A549 treated with AZD2906 at 1 μM for 4 hours (cell line): ENCODE measurements around the gene RCBTB2. TPM values are rescaled to one million over a fixed set of nuclear protein-coding genes. Genes with fewer than 3 reads are reported as not detected.

Experiments used
- total RNA-seq: library from RNA; stranded (reverse); fragments of 200-300 nt; extraction: Qiagen RNA extraction; gene quantifications from 5 replicates; pipeline ENCODE4 v1.2.3, GENCODE V29; 2022

RCBTB2 gene
- total RNA-seq, result 1.0 to 1.3 TPM (median 1.1 TPM) in 5 replicates

DNA sequence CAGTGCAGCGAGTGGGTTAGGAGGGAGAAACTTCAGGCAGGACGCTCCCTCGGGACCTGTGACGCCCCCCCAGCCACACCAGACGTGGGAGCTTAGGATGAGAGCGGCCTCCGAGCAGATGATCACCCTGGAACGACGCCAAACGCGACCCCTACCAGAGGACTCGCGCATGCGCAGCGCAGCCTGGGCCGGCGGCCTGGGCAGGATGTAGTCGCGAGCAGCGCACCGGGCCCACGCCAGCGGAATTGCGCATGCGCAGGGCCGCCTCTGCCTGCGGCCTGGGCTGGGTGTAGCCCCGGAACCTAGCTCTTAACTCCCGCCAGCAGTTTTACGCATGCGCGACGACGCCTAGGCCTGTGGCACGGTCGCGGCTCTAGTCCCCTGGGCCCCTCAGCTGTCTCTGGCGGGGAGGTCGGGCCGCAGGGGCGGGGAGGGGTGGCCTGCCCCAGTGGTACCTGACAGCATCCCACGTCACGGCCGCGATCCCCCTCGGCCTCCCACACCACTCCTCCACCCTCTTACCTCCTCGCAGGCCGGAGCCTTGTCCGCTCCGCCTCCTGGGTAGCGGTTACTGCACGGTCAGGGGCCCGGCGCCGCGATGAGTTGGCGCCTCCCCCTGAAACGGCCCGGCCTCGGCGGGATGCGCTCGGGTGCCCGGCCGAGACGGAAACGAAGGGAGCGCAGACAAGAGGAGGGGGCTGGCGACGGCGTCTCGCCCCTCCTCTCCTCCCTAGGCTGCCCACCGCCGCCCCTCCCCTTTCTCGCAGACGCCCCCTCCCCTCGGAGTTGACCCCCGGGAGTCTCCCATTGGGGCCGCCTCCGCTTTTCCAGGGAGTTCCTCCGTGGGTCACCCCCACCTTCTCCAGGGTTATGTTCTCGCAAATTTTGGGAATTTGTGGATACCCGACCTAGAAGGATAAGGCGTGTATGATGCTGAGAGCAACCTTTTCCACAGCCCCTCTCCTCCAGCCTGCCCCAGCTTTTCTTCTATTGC is at the start of gene RCBTB2:
Gene RCBTB2, minus strand, starts transcription at position 575 of the 994 bp plus-strand sequence. CDS start 11,141 bp downstream, outside the sequence.

Other genes starting within 250 kb of the RCBTB2 start
- gene RB1, start 229.3 kb downstream of the RCBTB2 start, total RNA-seq, result 12.5 to 19.3 TPM (median 12.7 TPM) in 5 replicates
- 0.40 to 0.98 TPM (median 0.79 TPM) in 5 replicates for gene LPAR6, start 120.0 kb downstream of the RCBTB2 start, total RNA-seq
- not detected in 5 replicates for gene CYSLTR2, start 120.8 kb upstream of the RCBTB2 start, total RNA-seq